Activated CD4-positive, alpha-beta T cell treated with anti-CD3 and anti-CD28 coated beads for 48 hours (primary cell): Measurements from ENCODE around the gene PSKH1.

Source experiments
- DNase-seq: peaks from one replicate; pipeline ENCODE4 v3.0.0-alpha.2; 2020

PSKH1 gene

DNA sequence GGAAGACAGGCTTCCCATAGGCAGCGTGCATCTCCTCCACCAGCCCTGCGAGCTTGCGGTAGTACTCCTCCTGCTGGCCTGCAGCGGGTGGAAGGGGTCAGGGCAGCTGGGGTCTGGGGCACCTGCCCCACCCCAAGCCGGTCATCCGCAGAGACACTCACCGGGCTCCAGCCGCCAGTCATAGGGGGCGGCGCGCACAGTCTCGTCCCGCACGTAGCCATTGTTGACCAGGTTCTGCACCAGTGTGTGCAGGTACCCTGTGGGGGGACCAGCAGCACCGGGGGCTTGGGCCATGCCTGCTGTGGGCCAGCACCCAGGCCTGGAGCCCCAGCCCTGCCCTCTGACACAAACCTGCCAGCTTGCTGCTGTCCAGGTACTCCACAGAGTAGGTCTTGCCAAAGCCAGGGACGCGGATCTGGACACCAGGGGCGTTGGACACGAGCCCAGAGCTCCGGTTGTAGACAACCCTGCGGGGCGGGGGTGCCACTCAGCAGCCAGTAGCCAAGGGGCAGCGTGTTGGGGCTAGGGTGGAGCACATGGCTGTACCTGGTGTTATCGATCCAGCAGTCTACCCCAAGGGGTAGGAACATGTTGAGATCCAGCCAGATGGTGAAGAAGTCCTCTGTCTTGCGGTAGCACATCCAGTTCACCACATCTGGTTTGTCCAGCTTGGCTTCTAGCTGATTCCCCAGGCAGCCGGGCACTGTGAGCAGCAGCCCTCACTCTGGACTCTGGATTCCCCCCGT, 49.6 kb downstream of the PSKH1 start:
- no peak for DNase-seq

DNA sequence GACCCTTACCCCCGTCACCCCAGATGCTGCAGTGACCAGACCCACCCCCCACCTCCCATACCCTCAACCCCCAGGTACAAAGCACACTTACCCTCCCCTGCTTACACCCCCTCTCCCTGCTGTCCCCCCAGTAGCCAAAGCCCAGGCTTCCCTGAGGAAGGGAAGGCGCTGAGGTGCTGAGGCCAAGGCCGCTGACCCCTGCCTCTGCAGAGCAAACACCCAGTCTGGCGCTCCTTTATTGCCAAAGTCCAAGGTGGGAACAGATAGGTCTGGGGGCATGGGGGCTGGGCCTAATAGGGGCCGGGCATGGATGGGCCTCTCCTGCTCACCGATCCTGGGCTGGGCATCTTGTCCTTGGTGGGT, 50.2 kb downstream of the PSKH1 start:
- no peak for DNase-seq

DNA sequence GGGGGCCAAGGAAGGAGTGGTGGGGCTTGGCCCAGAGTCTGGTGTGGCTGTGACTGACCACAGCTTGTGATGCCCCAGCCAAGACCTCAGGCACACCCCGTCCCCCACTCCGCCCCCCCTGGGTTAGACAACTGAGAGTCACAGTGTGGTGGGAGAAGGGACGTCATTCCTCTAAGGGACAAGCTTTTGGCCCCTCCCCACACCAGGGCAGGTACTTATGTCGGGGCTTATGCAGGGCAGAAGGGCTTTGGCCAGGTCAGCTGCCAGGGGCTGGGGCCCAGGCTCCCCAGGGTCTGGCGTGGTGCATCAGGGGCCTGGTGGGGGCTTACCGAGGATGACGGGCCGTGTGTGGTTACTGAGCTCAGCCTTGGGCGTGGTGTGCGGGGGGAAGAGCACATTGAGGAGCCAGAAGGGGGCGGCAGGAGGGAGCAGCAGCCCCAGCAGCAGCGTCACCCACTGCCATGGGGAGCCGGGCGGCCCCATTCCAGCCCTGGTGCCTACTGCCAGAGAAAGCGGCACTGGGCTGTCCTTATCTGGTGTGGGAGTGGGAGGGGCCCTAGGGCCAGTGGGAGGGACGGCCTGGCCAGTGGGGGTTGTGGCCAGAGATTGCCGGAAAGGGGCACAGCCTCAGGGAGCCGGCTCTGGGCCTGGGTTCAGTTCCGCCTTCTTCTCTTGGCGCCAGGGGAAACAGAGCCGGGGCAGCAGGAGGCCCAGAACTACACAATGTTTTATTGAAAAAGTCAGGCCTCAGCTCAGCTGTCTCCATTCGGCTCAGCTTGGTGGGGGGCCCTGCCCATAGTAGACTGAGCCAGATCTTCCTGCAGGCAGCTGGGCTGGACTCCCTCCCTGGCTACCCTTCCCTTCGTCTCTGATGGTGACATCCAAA, 50.8 kb downstream of the PSKH1 start, which contains the start of gene LCAT:
Gene LCAT, minus strand, starts transcription at position 502 of the 886 bp plus-strand sequence. Its CDS starts 19 bp downstream, at position 483.
- DNase-seq = no peak

DNA sequence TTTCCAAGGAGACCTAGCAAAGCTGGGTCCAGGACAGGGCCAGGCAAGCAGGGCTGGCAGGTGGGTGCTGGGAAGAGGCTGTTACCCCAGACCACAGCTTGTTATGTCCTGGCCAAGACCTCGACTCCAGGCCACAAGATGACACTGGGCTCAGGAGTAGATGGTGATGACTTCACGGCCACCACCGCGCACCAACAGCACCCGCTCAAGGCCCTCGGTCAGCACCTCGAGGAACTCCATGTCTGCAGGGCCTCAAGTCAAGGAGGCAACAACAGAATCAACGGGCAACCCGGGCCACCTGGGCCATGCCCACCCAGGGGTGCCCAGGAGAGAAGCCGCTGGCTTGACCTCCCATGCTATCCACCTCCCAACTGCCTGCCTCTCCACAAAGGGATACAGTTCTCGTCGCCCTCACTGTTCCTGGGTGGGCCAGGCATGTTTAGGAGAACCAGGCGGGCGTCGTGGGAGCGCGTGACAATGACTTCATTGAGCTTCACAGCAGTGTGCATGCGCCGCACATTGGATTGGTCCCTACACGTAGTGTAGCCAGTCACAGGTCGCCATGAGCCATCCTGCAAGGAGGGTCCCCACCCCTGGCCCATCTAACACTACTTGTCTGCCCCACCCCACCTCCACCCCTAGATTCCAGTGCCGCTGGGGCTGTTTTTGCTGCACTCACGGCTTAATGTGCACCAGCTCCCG, 51.8 kb downstream of the PSKH1 start:
- DNase-seq = no peak

DNA sequence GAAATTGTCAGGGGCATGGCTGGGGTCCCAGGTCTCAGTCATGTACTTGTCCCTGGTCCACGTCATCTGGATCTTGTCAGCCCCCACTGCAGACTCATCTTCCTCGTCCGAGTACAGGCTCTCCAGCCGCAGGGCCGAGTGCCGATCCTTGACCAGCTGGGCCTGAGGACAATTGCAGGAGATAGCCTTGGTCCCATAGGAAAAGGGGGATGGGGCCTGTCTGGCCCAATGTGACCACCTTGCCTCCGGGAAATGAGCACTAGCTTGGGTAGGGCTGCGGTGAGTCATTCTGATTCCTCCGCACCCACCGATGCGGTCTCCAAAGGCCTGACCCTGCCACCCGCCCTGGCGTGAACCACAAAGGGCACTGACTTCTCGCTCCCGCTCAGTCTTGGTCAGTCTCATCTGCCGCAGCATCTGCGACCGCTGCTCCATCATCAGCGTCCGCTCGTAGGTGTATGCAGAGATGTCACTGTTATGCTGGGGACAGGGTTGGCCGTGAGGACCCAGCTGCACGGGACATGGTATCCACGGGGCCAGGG, 52.4 kb downstream of the PSKH1 start:
- no peak for DNase-seq

DNA sequence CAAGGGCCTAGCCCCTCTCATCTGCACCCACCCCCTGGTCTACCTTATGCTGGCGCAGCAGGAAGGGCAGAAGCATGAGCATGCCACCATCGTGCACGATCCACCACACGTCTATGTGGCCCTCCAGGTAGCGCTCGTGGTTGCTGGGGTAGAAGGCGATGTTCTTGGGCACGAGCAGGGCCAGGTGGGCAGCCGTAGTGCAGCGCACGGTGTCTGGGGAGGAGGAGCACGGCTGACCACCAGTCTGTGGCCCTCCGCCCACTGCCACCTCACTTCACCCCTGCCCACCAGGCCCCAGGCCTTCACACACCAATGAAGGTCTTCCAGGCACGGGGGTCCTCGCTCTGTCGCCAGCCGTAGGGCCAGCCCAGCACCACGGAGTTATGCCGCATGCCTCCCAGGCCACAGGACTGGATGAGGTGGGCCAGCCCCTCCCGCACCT, 53.1 kb downstream of the PSKH1 start:
- no peak for DNase-seq

DNA sequence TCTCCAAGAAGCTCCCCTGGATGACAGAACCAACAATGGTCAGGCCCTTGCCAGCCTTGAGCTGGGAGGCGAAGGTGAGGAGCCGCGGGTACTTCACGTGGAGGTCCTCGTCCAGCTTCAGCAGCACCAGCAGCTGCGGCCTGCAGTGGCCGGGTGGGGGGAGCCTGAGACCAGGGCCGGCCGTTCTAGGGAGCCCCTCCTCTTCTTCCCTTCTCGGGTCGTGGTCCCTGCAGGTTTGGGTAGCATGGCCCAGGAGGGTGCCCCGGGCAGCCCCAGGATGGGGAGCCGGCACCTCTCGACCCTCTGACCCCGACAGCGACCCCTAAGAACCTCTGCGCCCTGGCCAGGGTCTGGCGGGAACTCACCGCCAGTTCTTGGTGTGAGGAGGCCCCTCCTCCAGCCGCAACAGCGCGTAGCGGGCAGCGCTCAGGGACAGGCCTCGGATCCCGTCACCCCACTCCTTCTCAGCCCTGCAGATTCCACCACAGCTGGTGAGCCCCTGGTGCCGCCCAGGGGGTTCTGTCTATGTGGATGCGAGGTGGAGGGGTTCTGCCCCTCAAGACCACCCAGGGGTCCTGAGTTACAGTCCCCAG, 54.0 kb downstream of the PSKH1 start:
- DNase-seq = no peak

DNA sequence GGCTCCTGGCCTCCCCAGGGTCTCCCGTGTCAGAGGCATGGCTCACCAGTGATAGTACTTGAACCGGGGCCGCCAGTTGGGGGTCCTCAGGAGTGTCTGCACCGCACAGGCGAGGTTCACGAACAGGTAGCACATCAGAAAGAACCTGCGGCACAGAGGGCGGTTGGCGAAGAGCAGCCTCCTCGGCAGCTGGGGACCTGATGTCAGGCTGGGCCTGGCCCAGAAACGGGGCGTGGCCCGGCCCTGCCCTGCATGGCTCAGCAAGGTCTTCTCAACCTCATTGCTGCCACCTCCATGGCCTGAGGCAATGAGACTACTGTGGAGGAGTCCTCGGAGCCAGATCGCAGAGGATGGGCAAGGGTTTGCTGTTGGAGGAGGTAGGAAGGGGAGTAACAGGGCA, 55.0 kb downstream of the PSKH1 start:
- DNase-seq = no peak

DNA sequence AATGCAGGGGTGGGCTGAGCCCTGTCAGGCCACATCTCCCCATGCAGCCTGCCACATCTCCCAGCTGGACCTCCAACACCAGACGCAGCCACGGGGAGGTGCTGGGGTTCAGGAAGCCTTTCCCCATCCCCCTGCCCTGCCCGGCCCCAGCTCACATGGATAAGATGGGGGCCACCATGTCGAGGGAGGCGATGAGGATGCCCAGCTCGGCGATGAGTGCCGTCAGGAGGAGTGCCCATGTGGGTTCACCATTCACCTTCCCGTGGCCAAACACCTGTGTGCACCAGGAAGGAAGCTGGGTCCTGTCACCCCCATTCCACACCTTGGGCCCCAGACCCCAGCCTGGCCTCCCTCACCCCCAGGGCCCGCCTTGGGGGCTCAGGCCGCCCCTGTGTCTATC, 56.6 kb downstream of the PSKH1 start:
- DNase-seq = no peak

DNA sequence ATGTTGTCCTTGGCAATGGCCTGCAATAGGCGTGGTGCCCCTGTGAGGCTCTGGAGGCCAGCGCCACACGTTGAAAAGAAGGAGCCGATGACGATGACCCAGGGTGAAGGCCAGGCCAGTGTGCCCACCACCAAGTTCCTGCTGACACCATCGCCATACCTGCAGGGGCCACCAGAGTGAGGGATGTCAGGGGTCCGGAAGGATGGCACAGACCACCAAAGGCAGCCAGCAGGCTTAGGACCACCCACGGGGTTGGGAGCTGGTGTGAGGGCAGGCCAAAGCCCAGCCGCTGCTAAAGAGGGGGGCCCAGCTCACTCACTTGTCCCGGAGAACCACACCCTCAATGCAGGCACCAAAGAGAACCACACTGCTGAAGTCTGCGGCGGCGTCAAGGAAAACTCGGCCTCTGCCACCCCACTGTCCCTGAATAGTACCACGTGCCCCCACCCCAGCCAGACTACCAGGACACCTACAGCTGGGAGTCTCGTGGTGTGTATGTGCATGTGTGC, 57.3 kb downstream of the PSKH1 start:
- no peak for DNase-seq

DNA sequence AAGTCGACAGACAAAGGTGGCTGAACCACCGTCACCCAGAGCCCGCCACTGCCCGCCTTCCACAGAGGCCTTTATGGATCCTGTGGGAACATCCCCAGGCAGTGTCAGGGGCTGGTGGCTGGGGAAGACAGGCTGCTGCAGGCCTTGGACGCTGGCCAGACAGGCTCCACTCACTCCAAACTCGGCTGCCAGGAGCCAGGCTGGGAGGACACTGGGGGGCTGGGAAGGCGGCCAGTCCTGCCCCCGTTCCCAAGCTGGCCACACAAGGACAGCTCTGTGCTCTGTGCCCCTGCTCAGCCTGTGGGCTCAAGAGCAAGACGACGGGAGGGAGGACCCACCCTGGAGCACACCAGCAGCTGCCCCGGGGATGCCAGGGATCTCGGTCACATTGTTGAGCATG, 58.4 kb downstream of the PSKH1 start:
- DNase-seq = no peak

DNA sequence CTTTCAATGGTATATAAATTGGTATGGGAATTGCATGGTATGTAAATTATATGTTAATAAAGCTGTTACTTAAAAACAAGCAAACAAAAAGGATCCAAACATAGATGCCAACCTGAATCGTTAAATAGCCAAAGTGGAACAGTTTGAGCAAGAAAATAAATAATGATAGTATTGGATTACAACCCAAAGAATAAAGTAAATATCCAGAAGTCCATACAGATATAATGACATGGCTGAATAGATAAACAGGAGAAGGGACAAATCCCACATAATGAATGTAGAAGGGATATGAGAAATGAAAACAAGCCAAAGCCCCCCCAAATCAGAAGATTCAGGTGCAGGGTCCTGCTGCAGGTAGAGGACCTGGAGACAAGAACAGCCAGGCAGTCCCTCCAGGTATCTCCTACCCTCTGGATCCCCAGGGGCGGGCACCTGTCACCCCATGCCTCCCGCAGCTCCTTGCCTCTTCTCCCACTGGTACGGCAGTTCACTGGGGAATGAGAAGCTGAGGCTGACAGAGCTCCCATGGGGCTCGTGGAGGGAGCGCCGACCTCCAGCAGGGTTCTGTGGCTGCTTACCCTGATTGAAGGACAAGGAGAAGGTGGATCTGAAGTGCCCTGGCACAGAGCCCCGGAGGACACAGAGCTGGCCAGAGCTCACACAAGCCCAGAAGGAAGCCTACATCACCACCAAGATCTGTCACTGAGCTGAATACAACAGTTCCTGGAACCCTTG, 60.8 kb downstream of the PSKH1 start:
- no peak for DNase-seq

DNA sequence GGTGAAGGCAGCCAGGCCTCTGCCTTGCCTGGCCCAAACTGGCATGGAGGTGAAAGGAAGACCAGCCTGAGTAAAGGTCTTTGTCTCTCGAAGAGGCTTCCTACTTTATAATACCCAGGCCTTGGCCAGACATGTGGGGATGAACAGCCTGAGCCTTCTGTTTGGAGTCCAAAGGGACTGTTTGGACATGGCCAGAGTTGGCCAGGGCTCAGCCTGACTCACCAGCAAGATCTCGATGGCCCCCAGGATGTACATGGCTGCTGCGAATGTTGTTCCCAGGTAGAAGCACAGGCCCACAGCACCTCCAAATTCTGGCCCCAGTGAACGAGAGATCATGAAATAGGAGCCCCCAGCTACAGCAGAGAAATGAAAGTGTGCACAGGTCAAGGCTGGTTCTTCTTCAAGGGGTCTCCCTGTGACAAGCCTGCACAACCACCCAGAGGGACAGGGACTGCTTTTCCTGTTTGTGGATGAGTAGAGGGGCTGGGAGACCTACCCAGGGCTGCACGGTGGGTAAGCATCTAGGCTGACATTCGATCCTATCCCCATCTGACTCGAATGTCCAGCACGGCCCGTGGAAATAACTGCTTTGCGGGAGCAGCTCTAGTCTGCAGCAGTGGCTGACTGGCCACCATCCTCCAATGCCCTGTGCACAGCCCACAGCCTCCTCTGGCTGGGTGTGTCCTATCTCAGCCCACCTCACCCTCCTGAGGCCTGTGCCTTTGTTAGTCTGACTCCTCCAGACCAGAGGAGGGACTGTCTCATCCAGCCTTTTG, 61.6 kb downstream of the PSKH1 start:
- DNase-seq = no peak

DNA sequence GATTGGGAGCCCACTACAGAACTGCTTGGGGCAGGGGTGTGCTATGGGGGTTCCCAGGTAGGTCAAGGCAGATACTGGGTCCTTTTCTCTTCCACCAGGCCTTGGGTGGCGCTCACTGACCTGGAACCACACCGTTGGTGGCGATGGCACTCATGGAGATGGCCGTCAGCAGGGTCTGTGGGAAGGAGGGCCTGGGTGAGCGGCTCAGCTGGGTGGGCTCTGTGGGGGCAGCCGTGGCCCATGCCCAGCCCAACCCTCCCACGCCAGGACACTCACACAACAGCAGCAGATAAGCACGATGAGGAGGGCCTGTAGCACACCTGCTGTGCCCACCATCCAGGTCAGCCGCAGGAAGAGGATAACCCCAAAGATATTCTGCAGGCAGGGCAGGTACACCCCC, 64.6 kb downstream of the PSKH1 start:
- no peak for DNase-seq

DNA sequence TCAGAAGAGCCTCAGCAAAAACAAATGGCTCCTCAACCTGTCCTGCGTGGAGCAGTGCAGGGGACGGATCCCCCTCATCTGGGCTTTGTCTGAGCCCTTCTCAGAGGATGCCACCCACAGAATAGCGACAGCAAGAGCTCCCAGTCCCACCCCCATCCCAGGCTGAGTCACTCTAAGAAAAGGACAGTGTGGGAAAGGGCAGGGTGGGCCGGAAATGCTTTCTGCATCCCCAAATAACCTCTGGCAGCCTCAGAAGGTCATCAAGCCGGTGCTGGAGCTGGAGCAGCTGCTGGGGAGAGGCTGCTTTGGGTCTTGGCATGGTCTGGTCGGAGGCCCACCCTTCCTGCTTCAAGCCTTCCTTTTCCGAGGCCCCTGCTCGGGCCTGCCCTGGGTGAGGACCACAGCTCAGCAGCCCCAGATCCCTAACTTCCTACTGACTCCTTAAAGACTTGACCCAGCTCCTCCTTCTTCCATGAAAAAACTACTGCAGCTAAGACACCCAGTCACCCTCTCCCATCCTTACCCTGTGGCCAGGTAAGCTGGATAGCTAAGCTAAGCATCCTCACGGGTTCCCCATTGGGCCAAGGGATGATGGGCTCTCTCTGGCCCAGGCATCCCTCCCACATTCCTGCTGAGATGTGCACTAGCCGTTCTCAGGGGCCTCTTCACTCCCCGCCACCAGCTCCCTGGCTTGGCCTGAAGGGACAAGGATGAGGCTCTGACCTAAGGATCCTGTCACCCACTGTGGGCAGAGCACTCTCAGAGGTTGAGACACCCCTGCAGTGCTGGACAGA, 66.7 kb downstream of the PSKH1 start:
- DNase-seq = no peak

DNA sequence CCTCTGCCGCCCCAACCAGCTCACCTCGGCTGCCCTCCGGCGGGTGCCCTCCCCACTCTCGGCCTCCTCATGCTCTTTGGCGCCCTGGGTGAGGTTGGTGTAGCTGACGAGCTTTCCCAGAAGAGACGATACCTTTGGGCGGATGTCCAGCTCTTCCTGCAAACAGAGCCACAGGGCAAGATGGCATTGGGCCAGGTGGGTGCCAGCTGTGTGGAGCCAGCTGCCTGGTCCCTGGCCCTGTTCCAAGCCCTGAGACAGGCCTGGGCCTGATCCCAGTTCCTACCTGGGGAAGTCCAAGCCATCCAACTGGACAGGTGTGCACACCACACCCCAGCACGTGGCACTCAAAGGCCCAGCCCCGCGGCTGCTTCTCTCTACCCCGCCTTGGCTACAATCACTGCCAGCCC, 68.5 kb downstream of the PSKH1 start:
- no peak for DNase-seq

DNA sequence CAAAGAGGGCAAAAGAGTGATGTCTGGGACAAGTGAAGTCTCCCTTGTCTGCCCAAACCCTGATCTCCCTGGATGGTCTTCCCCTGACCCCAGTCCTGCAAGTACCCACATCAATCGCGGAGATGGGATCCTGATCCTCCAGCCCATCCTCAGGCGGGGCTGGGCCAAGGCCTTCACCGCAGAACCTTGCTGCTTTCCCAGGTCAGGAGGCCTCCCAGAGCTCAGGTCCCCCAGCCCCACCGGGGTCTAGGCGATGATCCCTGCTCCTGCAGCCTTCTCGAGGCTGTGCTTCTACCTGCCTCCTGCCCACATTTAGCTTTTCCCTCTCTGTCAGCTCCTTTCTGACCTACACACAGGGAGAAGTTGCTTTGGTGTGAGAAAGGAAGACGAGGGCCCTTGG, 69.1 kb downstream of the PSKH1 start:
- DNase-seq = no peak

DNA sequence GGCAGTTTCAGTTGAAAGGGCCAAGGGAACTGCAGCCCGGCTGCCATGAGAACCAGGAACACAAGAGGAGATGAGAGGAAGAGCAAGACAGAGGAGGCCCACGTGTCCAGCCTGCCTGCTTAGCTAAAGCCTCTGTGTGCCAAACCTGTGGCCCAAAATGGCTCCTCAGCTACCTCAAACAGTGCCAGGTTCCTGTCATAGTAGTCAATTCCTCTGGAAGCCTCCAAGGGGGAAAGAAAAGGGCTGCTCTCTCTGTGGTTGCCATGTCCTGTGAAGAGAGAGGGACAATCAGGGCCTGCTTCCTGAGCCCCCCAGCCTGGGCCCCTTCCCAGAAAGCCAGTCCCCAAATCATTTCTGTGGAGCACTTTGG, 70.2 kb downstream of the PSKH1 start:
- no peak for DNase-seq

DNA sequence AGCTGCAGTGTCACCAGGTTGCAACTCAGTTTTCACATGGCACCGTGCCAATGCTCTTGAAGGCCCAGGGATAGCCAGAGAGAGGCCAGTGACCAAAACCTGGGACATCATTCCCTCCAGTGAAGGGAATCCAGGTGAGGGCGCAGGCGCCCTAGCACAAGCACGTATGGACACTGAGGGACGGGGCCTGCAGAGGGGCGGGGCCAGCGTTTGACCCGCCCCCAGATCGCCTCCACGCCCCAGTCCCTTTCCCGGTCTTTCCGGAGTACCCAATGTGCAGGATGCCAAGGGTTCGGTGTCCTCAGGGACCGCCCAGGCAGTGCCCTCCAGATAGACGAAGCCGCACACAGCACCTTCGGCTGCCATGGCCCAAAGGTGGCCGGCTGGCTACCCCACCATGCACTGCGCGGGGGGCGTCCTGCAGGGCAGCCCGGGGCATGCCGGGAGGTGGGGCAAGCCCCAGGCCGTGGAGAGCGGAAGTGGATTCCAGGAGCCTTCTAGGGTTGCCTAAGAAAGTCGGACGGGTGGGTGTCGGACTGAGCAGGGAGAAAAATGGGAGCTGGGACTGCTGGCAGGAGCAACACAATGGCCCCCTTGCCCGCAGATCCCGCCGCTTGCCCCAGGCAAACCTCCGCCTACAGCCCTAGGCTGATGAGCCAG, 70.7 kb downstream of the PSKH1 start:
- DNase-seq = no peak
